HEK293T (cell line): ENCODE measurements around the gene ZFP1.

ENCODE experiments used
- ARNT ChIP-seq: fragments of 450-650 bp; IDR thresholded peaks from 2 replicates; pipeline ENCODE4 v1.6.1; 2017; ENCODE audit warnings: mild to moderate bottlenecking
- ZNF384 ChIP-seq: fragments of 450-650 bp; IDR thresholded peaks from 2 replicates; pipeline ENCODE4 v1.6.1; 2016

GRCh38 chr16:75209944-75210343 is 61.6 kb downstream of the ZFP1 start:
- no peak for TF ChIP-seq ARNT
- TF ChIP-seq ZNF384 = no peak
